ENCODE results near the gene ACSL6. TPM values are rescaled to one million over a fixed set of nuclear protein-coding genes. Genes with fewer than 3 reads are reported as not detected.

The ACSL6 gene
- total RNA-seq, 3 donors from 2014 or later, result 0.32 to 1.8 (median 0.33) TPM

GRCh38 chr5:132058646-132059042, 47.2 kb upstream of the ACSL6 start:
- Histone ChIP-seq H3K27me3 (no peaks in the 10 kb centered on the region), H3K9me3 (no peaks in the 10 kb centered on the region), H3K36me3 (no peaks in the 10 kb centered on the region), H3K4me3 (no peak overlapping the region), H3K27ac (no peak overlapping the region), H3K4me1 (no peaks in the 10 kb centered on the region)
- TF ChIP-seq, protein P1, sequence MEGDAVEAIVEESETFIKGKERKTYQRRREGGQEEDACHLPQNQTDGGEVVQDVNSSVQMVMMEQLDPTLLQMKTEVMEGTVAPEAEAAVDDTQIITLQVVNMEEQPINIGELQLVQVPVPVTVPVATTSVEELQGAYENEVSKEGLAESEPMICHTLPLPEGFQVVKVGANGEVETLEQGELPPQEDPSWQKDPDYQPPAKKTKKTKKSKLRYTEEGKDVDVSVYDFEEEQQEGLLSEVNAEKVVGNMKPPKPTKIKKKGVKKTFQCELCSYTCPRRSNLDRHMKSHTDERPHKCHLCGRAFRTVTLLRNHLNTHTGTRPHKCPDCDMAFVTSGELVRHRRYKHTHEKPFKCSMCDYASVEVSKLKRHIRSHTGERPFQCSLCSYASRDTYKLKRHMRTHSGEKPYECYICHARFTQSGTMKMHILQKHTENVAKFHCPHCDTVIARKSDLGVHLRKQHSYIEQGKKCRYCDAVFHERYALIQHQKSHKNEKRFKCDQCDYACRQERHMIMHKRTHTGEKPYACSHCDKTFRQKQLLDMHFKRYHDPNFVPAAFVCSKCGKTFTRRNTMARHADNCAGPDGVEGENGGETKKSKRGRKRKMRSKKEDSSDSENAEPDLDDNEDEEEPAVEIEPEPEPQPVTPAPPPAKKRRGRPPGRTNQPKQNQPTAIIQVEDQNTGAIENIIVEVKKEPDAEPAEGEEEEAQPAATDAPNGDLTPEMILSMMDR (IDR thresholded peaks at IDR 0.05), result no peak
- no peak for TF ChIP-seq POLR2A (IDR thresholded peaks at IDR 0.05)
- no peak for TF ChIP-seq POLR2AphosphoS5 (IDR thresholded peaks at IDR 0.05)
- DNase-seq (ENCODE audit: low spot score in 2 of 2), result no peak
- intact Hi-C loops (cut with DNase I; ENCODE audit: low total_unique reads), result no loop called here

GRCh38 chr5:132057498-132058255, 46.2 kb upstream of the ACSL6 start:
- no peak for TF ChIP-seq POLR2A (IDR thresholded peaks at IDR 0.05)
- TF ChIP-seq POLR2AphosphoS5 (IDR thresholded peaks at IDR 0.05), result no peak
- TF ChIP-seq, protein P1 (IDR thresholded peaks at IDR 0.05), result no peak
- Histone ChIP-seq H3K27ac (no peak overlapping the region), H3K27me3 (no peaks in the 10 kb centered on the region), H3K4me1 (no peaks in the 10 kb centered on the region), H3K36me3 (no peaks in the 10 kb centered on the region), H3K9me3 (no peaks in the 10 kb centered on the region), H3K4me3 (no peak overlapping the region)
- no peak for DNase-seq (ENCODE audit: low spot score in 2 of 2)
- intact Hi-C loops (cut with DNase I; ENCODE audit: low total_unique reads), result no loop called here

- DNase-seq (ENCODE audit: low spot score in 2 of 2), result peak in 1 of 2 donors; percentile 31
- H3K4me3 ChIP-seq, result no peak overlapping the region
- no peaks in the 10 kb centered on the region for H3K27me3 ChIP-seq
- TF ChIP-seq, protein P1 (IDR thresholded peaks at IDR 0.05), result no peak
- TF ChIP-seq POLR2AphosphoS5 (IDR thresholded peaks at IDR 0.05) (no peak), POLR2A (IDR thresholded peaks at IDR 0.05) (no peak)
- no peak overlapping the region for H3K27ac ChIP-seq
- no peaks in the 10 kb centered on the region for H3K4me1 ChIP-seq
- no peaks in the 10 kb centered on the region for H3K9me3 ChIP-seq
- no peaks in the 10 kb centered on the region for H3K36me3 ChIP-seq
- intact Hi-C loops (cut with DNase I; ENCODE audit: low total_unique reads), result no loop called here
Observed at GRCh38 chr5:132056610-132057497, 45.4 kb upstream of the ACSL6 start.

- H3K27ac ChIP-seq, result no peak overlapping the region
- H3K27me3 ChIP-seq, result no peaks in the 10 kb centered on the region
- H3K36me3 ChIP-seq, result no peaks in the 10 kb centered on the region
- no peak overlapping the region for H3K4me3 ChIP-seq
- no peaks in the 10 kb centered on the region for H3K4me1 ChIP-seq
- peak in 1 of 2 donors; percentile 25 for DNase-seq (ENCODE audit: low spot score in 2 of 2)
- intact Hi-C loops (cut with DNase I; ENCODE audit: low total_unique reads), result no loop called here
- TF ChIP-seq, protein P1 (IDR thresholded peaks at IDR 0.05), result no peak
- no peak for TF ChIP-seq POLR2AphosphoS5 (IDR thresholded peaks at IDR 0.05)
- no peak for TF ChIP-seq POLR2A (IDR thresholded peaks at IDR 0.05)
- no peaks in the 10 kb centered on the region for H3K9me3 ChIP-seq
Observed at GRCh38 chr5:132055808-132056609, 44.6 kb upstream of the ACSL6 start.
